Sigmoid colon (tissue), 7 donors: ENCODE results near the gene RPS6KA2. TPM values are rescaled to one million over a fixed set of nuclear protein-coding genes. Genes with fewer than 3 reads are reported as not detected.

Experiments
- DNase-seq: peaks from one replicate; pipeline ENCODE4 v3.0.0-alpha.2; 2019
- H3K27ac ChIP-seq, 4 donors: fragments of 200-600 bp; sonication (generic); one replicate each; pipeline ENCODE4 v1.5.1; 2016 to 2019; ENCODE audit warnings: mild to moderate bottlenecking in 1 of 4
- H3K27me3 ChIP-seq, 3 donors: fragments of 200-600 bp; sonication (generic); one replicate each; pipeline ENCODE4 v1.5.1; 2019; ENCODE audit warnings: mild to moderate bottlenecking in 1 of 3
- H3K36me3 ChIP-seq, 4 donors: fragments of 200-600 bp; sonication (generic); one replicate each; pipeline ENCODE4 v1.5.1; 2016 to 2019
- H3K4me1 ChIP-seq, 4 donors: fragments of 200-600 bp; sonication (generic); one replicate each; pipeline ENCODE4 v1.5.1; 2017 to 2019
- H3K4me3 ChIP-seq, 4 donors: fragments of 200-600 bp; sonication (generic); one replicate each; pipeline ENCODE4 v1.5.1; 2017 to 2019; ENCODE audit warnings: mild to moderate bottlenecking in 2 of 4, moderate library complexity in 1 of 4
- H3K9me3 ChIP-seq, 4 donors: fragments of 200-600 bp in 3 of 4; sonication (generic) in 3 of 4; one replicate each; pipeline versions ENCODE4 v1.5.1 to v1.6.1; 2013 to 2019
- EP300 ChIP-seq, 4 donors: sonication (generic); formaldehyde crosslinking; IDR thresholded peaks; one replicate each; pipeline ENCODE4 v1.6.1; 2017; ENCODE audit warnings: antibody characterized with exemption in 4 of 4
- POLR2A ChIP-seq, 2 donors: fragments of 450-650 bp; IDR thresholded peaks; one replicate each; pipeline ENCODE4 v1.6.1; 2016; ENCODE audit warnings: antibody characterized with exemption in 2 of 2, mild to moderate bottlenecking in 2 of 2, moderate library complexity in 2 of 2
- POLR2AphosphoS5 ChIP-seq, 4 donors: sonication (generic); formaldehyde crosslinking; IDR thresholded peaks; one replicate each; pipeline ENCODE4 v1.6.1; 2017; ENCODE audit warnings: antibody characterized with exemption in 4 of 4
- WGBS, 2 donors: extraction: QIAGEN DNeasy Blood & Tissue Kit; methylation state at CpG; one replicate each; pipeline ENCODE4 v1.1.7; 2013; 5-methylcytosine and 5-hydroxymethylcytosine counted together
- intact Hi-C: fragments of 100-400 bp; cut with DNase I; formaldehyde crosslinking; loops from one replicate; pipeline ENCODE4 v1.15.1; 2023
- polyA plus RNA-seq, 3 donors: library from polyadenylated mRNA; stranded (reverse); fragments of 200-250 nt; gene quantifications; one replicate each; pipeline ENCODE4 v1.2.3, GENCODE V29; 2013
- total RNA-seq, 4 donors: library from RNA; depleted of rRNA; stranded (reverse); fragments of >200 nt; gene quantifications; one replicate each; pipeline ENCODE4 v1.1.0, GENCODE V29; 2016
- TF ChIP-seq, protein P1 (sequence below), 4 experiments: fragments of 450-650 bp in 3 of 4; fragments of 200-600 bp in 1 of 4; IDR thresholded peaks; one replicate each; pipeline ENCODE4 v1.5.1; 2016 to 2019; ENCODE audit warnings: antibody characterized with exemption in 4 of 4, mild to moderate bottlenecking in 3 of 4, moderate library complexity in 2 of 4
- donor health status: healthy with polysubstance abuse.
- donor health status: Bipolar disorder and iron deficiency.
- donor health status: healthy.

RPS6KA2 gene
- total and polyA plus RNA-seq, 7 donors: 6.5 to 44.7 (median 27.8) TPM

DNA sequence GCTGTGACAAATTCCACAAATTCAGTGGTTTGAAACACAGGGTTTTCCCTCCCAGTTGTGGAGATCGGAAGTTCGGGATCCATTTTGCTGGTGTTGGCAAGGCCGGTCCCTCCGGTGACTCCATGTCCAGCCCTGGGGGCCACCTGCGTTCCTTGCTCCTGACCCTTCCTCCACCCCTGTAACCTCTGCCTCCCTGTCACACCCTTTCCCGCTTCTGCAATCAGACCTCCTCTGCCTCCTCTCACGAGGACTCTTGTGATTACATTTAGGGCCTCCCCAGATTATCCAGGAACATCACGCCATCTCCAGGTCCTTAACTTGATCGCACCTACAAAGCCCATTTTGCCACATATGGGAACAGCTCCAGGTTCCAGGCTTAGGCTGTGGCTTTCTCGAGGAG is 12.5 kb downstream of the RPS6KA2 start:
- no peak for DNase-seq
- Histone ChIP-seq H3K27me3 (no peaks in the 10 kb centered on the region), H3K27ac (peak overlapping the region in 3 of 4 donors; percentile 36 to 65 (median 52)), H3K4me3 (no peak overlapping the region), H3K4me1 (peaks cover 0 to 62% (median 31%) of the 10 kb centered on the region in 4 donors), H3K9me3 (no peaks in the 10 kb centered on the region), H3K36me3 (no peaks in the 10 kb centered on the region)
- TF ChIP-seq POLR2AphosphoS5 (IDR thresholded peaks at IDR 0.05) (no peak), POLR2A (IDR thresholded peaks at IDR 0.05) (no peak), EP300 (IDR thresholded peaks at IDR 0.05) (no peak)
- TF ChIP-seq, protein P1, sequence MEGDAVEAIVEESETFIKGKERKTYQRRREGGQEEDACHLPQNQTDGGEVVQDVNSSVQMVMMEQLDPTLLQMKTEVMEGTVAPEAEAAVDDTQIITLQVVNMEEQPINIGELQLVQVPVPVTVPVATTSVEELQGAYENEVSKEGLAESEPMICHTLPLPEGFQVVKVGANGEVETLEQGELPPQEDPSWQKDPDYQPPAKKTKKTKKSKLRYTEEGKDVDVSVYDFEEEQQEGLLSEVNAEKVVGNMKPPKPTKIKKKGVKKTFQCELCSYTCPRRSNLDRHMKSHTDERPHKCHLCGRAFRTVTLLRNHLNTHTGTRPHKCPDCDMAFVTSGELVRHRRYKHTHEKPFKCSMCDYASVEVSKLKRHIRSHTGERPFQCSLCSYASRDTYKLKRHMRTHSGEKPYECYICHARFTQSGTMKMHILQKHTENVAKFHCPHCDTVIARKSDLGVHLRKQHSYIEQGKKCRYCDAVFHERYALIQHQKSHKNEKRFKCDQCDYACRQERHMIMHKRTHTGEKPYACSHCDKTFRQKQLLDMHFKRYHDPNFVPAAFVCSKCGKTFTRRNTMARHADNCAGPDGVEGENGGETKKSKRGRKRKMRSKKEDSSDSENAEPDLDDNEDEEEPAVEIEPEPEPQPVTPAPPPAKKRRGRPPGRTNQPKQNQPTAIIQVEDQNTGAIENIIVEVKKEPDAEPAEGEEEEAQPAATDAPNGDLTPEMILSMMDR (IDR thresholded peaks at IDR 0.05): no peak
- 90 to 91% methylated on average over 10 of the region's 10 CpGs for WGBS, 2 donors
- intact Hi-C loops: no loop called here

GRCh38 chr6:166614171-166614583 is 12.9 kb downstream of the RPS6KA2 start:
- TF ChIP-seq, protein P1 (IDR thresholded peaks at IDR 0.05): no peak
- TF ChIP-seq EP300 (IDR thresholded peaks at IDR 0.05) (no peak), POLR2AphosphoS5 (IDR thresholded peaks at IDR 0.05) (no peak)
- peak overlapping the region in 3 of 4 donors; percentile 36 to 65 (median 52) for H3K27ac ChIP-seq

DNA sequence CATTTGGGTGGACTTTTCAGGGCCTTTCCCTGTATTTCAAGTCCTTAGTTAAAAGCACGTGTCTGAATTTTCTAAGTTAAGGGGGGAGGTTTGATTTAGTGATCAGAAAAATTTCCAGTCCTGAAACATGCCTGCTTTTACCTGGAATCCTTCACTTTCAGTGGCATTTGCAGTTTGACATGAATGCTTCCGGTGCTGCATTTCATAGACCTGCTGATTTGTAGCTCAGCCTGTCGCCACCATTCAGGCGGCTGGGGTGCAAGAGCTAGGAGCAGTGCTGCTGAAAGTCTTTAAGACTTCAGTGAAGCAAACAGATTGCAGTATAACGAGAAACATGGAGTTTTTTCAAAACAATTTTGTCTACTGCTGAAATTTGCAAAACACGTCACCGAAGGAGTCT is 14.0 kb downstream of the RPS6KA2 start:
- no peaks in the 10 kb centered on the region for H3K27me3 ChIP-seq
- H3K9me3 ChIP-seq: no peaks in the 10 kb centered on the region
- 90 to 91% methylated on average over 7 of the region's 7 CpGs for WGBS, 2 donors
- peak overlapping the region in 1 of 4 donors; percentile 52 for H3K27ac ChIP-seq
- no peak overlapping the region for H3K4me3 ChIP-seq
- H3K4me1 ChIP-seq: peaks cover 0 to 57% (median 28%) of the 10 kb centered on the region in 4 donors
- H3K36me3 ChIP-seq: no peaks in the 10 kb centered on the region
- intact Hi-C loops: no loop called here
- no peak for DNase-seq
- no peak for TF ChIP-seq POLR2A (IDR thresholded peaks at IDR 0.05)
- TF ChIP-seq, protein P1 (IDR thresholded peaks at IDR 0.05): no peak
- no peak for TF ChIP-seq POLR2AphosphoS5 (IDR thresholded peaks at IDR 0.05)

More at GRCh38 chr6:166614171-166614583, 12.9 kb downstream of the RPS6KA2 start:
- Histone ChIP-seq H3K4me3 (no peak overlapping the region), H3K9me3 (no peaks in the 10 kb centered on the region), H3K36me3 (no peaks in the 10 kb centered on the region), H3K4me1 (peaks cover 0 to 61% (median 27%) of the 10 kb centered on the region in 4 donors), H3K27me3 (no peaks in the 10 kb centered on the region)
- intact Hi-C loops: no loop called here
- WGBS, 2 donors: 82 to 88% methylated on average over 12 of the region's 12 CpGs
- no peak for DNase-seq

DNA sequence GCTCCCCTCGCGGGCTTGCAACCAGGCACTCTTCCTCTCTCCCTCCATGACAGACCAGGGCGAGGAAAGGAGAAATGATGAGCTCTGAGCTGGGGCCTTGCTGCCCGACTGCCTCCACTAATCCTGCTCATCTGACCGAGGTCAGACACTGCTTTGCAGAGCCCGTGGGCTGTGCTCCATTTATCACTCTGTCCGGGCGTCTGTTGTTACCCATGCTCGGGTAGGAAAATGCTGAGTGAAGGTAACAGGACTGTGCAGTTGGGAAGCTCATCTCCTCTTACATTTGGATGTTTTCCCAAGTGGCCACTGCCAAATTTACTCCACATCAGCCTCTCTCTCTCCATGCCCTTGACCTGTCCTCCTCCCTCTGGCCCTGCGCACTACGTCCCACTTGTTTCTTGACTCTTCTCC is 14.6 kb downstream of the RPS6KA2 start:
- Histone ChIP-seq H3K4me1 (peaks cover 0 to 52% (median 28%) of the 10 kb centered on the region in 4 donors), H3K36me3 (no peaks in the 10 kb centered on the region), H3K4me3 (no peak overlapping the region), H3K27me3 (no peaks in the 10 kb centered on the region), H3K27ac (peak overlapping the region in 1 of 4 donors; percentile 52), H3K9me3 (no peaks in the 10 kb centered on the region)
- TF ChIP-seq POLR2A (IDR thresholded peaks at IDR 0.05) (no peak), POLR2AphosphoS5 (IDR thresholded peaks at IDR 0.05) (no peak), EP300 (IDR thresholded peaks at IDR 0.05) (no peak)
- TF ChIP-seq, protein P1 (IDR thresholded peaks at IDR 0.05): no peak
- intact Hi-C loops: no loop called here
- 89 to 90% methylated on average over 11 of the region's 11 CpGs for WGBS, 2 donors
- no peak for DNase-seq

GRCh38 chr6:166611631-166612030 is 15.4 kb downstream of the RPS6KA2 start:
- no peak overlapping the region for H3K27ac ChIP-seq
- no peak overlapping the region for H3K4me3 ChIP-seq
- 89 to 91% methylated on average over 4 of the region's 4 CpGs for WGBS, 2 donors
- H3K36me3 ChIP-seq: no peaks in the 10 kb centered on the region
- peaks cover 0 to 54% (median 28%) of the 10 kb centered on the region in 4 donors for H3K4me1 ChIP-seq
- intact Hi-C loops: no loop called here
- no peaks in the 10 kb centered on the region for H3K9me3 ChIP-seq
- TF ChIP-seq POLR2AphosphoS5 (IDR thresholded peaks at IDR 0.05): no peak
- no peak for TF ChIP-seq EP300 (IDR thresholded peaks at IDR 0.05)
- TF ChIP-seq, protein P1 (IDR thresholded peaks at IDR 0.05): no peak
- TF ChIP-seq POLR2A (IDR thresholded peaks at IDR 0.05): no peak
- H3K27me3 ChIP-seq: no peaks in the 10 kb centered on the region
- no peak for DNase-seq
